HG03280 (cell line): ENCODE data around the gene PSG7.
"Not testable (repeated sequence)": the region's sequence is repeated elsewhere in the genome, so short reads cannot be mapped to it uniquely, and the experiment has no call there.

Experiments used
- ATAC-seq: cut with Tn5 transposase; IDR thresholded peaks from one replicate; pipeline ENCODE4 v1.9.1; 2021; ENCODE audit warnings: mild to moderate bottlenecking, moderate library complexity; ENCODE audit not compliant: unreplicated experiment

The PSG7 gene

GRCh38 chr19:42916931-42917330, 20.1 kb downstream of the PSG7 start:
- not testable (repeated sequence) for ATAC-seq

DNA sequence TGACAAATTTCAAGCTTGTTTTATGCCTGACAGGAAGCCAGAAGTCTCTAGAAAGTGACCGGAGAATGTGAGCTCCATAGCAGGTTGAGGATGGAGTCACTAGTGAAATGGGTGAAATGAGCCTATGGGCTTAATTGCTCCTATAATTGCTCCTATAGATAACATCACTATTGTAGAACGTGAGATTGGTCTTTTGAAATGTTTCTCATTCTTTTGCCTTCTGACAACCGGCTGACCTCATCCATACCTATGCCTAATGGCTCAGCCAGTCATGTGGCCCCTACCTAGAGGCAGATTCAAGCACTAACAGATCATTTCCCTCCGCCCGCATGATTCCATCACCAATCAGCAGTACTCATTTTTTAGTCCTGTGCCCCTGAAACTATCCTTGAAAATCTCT, 23.5 kb downstream of the PSG7 start:
- ATAC-seq: not testable (repeated sequence)

DNA sequence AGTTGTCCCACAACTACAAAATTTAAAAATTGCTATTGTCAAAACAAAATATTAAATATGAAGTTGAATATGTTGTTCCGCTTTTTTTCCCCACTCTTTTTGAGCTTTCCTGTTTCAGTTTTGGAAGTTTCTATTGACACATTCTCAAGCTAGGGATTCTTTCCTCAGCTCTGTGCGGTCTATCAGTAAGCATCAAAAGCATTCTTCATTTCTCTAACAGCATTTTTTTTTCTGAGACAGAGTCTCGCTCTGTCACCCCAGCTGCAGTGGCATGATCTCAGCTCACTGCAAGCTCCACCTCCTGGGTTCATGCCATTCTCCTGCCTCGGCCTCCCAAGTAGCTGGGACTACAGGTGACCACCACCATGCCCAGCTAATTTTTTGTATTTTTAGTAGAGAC, 24.1 kb downstream of the PSG7 start:
- not testable (repeated sequence) for ATAC-seq

DNA sequence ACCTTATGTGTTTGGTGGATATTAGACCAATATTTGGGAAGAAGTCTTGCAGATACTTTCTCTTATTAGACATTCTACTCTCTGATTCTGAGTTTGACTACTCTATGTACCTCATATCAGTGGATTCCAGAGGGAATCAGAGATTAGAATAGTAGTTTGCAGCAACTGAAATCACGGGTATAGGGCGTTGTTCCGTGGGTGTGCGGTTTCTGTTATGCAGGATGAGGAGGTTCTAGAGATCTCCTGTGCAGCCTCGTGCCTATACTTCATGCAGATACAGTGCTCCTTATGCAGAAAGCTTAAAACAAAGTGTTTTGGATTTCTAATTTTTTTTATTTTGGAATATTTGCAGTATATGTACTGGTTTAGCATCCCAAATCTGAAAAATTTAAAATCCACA, 25.3 kb downstream of the PSG7 start:
- ATAC-seq: not testable (repeated sequence)

DNA sequence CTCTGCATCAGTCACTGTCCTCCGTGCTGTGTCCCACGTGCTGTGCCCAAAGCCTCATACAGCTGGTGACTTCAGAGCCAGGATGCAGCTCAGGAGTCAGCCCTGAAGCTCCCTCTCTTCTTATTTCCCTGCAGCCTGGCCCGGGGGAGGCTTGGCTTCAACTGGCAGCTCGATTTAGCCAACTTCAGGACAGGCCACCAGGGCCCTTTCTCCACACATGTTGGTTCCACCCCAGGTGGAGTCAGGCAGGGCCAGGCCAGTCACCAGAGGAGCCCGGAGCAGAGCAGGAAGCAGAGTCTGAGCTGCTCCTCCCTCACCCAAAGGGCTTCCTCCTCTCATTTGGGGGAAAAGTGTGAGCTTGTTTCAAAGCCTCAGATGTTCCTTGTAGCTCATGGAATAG, 30.8 kb downstream of the PSG7 start:
- ATAC-seq: not testable (repeated sequence)

DNA sequence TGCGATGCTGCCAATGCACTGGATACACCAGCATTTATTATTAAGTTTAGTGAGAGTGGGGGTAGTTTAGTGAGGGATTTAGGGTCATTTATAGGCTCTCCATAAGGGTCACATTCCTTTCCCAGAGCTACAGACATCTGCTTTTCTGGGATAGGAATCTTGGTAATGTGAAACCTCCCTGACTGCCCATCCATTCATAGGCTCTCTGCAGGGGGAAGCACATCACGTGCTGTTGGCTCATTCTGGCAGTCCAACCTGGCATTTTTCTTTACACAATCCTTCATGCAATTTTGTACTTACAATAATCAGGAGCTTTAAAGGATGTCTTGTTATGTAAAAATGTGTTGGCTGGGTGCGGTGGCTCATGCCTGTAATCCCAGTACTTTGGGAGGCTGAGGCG, 36.4 kb downstream of the PSG7 start:
- not testable (repeated sequence) for ATAC-seq

DNA sequence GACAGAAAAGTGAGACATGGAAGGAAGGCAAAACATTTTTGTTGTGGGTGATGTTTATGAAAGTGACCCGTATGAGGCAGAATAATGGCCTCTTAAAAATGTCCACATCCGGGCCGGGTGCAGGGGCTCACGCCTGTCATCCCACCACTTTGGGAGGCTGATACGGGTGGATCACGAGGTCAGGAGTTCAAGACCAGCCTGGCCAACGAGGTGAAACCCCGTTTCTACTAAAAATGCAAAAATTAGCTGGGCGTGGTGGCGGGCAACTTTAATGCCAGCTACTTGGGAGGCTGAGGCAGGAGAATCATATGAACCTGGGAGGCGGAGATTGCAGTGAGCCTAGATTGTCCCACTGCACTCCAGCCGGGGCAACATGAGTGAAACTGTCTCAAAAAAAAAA, 37.3 kb downstream of the PSG7 start:
- ATAC-seq: not testable (repeated sequence)

DNA sequence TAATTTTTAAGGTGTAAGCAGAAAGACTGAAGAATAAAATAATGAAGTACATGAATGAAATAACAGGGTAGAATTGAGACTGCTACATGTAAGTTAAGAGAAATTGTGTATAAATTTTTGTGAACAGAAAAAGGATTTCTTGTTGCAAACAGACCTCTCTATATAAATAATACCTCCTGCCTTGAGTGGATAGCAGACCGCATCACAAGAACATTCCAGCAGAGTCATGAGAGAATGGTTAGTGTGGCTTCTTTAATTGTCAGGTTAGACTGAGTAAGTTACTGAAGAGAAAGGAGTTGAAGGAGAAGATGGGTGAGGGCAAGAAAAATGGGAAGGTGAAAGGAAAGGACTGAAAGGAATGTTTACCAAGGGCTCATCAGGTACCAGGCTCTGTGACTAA, 37.9 kb downstream of the PSG7 start:
- ATAC-seq: not testable (repeated sequence)

DNA sequence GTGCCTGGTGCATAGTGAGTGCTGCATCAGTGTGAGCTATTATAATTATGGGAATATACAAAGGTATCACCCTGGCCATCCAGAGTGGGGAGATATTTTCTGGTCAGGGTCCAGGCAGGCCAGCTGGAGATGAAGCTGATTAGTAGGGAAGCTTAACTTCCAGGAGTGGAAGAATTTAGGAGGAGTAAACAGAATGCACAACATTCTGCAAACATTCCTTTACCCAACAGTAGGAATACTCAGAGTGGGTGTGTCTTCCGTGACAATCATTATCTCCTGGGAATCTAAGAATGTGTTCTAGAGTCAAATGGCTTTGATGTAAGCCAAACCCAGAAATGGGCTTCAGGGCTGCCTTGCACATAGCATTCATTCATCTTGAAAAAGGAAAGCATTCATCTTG, 38.4 kb downstream of the PSG7 start:
- not testable (repeated sequence) for ATAC-seq

DNA sequence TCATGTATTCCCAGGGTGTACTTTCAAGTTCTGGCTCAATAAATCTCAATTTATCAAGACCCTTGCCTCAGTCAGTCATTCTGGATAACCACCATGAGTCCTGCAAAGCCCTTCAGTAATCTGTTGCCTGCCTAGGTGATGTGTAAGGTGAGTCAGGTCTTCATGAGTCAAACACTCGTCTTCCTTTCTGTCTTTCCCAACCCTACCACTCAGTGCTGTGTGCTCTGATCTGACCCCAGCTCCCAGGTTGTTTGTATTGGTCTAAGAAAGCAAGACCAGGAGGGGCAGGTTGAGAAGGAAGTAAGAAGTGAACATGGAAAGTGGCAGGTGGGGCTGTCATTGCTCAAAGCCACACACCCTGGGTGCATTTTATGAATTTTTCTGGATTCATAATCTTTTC, 39.3 kb downstream of the PSG7 start:
- not testable (repeated sequence) for ATAC-seq

DNA sequence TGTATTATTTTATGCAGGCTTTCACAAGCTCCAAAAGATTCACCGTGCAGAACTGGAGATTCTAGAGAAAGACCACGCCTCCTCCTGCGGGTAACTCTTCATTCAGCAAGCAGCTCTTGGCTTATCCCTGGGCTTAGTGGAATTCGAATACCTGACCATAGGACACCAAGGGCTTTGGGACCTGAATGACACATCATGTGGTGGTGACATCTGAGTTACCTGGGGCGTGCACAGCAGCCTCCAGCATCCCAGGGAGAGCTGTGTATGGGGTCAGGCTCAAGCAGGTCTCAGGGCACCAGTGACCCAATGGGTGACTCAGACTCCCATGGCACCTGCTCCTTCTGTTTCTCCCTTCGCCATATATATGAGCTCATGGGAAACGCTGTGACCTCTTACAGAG, 46.6 kb downstream of the PSG7 start:
- not testable (repeated sequence) for ATAC-seq

DNA sequence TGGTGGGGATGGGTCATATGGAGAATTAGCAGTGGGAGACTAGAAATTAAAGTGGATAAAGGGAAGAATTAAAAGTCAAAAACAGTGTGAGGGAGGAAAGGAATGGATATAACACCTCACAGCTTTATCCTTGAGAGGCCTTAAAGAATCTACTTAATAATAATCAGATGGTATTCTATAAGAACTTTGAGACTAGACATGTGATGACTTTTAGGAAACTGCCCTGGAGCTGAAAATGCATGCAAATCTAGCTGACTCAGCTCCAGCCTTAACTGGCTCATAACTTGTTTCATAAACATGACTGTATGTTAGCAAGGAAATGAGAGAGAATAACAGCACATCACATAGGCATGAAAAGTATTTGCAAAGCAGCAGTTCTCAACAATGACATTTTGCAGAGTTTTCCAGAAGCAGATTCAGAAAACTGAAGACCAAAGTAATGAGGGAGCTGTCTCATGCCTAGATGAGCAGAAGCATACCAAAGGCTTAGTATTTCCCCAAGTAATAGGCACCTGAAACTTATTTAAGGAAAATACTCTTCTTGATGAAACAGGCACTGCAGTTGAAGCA, 49.0 kb downstream of the PSG7 start:
- not testable (repeated sequence) for ATAC-seq

DNA sequence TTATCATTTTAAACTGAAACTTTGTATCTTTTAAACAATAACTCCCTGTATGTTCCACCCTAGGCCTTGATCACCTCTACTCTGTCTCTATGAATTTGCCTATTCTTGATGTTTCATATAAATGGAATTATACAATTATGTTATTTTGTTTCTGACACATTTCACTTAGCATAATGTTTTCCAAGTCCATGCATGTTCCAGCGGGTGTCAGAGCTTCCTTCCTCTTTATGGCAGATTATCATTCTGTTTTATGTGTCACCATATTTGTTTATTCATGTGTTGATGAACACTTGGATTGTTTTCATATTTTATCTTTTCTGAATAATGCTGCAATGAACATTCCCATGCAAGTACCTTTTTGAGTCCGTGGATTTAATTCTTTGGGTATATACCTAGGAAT, 54.3 kb downstream of the PSG7 start:
- not testable (repeated sequence) for ATAC-seq

DNA sequence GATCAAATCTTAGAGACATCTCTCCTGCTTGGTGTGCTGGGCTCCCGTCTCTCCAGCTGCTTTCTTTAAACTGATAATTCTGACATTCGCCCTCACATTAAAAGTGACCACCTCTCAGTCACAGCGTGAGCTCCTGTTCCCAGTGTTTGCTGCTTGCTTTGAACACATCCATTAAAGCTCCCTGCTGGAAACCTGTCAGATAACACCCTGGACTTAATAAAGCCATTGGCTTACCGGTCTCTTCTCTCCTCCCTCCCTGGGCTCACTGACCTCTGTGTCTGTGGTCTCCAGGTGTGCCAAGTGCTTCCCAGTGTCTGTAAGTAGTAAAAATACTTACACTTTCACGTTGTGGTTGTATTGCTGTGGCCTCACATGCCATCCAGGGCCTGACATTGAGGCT, 55.0 kb downstream of the PSG7 start:
- not testable (repeated sequence) for ATAC-seq

- not testable (repeated sequence) for ATAC-seq
Measured at GRCh38 chr19:42881279-42881678, 55.7 kb downstream of the PSG7 start.

DNA sequence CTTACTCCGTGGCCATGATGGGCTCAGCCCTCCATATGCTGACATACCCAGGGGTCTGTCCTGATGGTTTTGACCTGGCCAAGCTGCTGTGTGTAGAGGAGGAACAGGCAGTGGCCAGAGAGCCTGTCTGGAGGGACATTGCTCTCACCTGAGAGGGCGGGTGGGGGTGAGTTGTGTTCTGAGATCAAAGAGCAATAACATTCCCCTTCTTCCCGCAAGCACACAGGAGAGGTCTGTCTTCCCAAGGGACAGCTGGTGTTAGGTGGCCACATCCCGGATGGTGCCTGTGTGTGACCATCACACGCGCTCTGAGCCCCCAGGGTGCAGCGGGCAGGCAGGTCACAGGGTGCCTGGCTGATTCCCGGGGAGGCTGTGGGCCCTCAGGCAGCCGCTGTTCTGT, 56.4 kb downstream of the PSG7 start:
- not testable (repeated sequence) for ATAC-seq

DNA sequence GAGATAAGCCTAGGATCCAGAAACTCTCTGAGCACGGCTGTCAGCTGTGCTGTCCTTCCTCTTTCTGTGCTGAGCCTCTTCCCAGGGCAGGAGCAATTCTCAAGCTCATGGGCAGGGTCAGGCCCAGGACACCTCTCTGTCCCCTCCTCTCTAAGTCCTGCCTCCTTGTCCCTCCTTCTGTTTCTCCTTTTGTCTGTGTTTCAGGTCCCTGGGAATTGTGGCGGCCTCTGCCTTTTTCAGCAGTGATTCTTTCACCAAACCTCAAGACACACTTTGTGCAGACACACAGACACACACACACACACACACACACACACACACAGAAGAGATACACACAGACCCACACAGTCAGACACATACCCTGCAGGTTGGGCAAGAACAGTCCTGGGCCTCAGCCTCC, 57.4 kb downstream of the PSG7 start, which contains the start of gene PSG1:
TSS of gene PSG1 (minus strand) at position 101 of the 400 bp plus-strand sequence. CDS start 132 bp downstream, outside the sequence.
- no peak for ATAC-seq

DNA sequence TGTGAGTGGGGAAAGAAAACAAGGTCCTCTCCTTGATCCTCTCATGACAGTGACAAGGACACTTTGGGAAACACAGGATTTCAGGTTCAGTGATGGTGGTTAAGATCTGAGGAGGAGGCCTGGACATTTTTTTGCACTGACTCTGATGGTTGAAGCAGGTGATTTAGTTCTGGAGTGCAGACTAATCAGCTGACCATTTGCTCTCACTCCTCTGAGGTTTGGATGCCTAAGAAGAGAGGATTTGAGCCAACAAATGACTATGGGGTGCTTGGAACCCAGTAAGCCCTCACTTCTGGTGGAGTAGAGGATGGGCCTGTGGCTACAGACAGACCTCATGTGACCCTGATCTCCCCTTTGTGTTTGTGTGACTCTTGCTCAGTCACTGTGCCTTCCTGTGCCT, 60.4 kb downstream of the PSG7 start:
- ATAC-seq: not testable (repeated sequence)

GRCh38 chr19:42875881-42876280, 61.1 kb downstream of the PSG7 start:
- not testable (repeated sequence) for ATAC-seq

DNA sequence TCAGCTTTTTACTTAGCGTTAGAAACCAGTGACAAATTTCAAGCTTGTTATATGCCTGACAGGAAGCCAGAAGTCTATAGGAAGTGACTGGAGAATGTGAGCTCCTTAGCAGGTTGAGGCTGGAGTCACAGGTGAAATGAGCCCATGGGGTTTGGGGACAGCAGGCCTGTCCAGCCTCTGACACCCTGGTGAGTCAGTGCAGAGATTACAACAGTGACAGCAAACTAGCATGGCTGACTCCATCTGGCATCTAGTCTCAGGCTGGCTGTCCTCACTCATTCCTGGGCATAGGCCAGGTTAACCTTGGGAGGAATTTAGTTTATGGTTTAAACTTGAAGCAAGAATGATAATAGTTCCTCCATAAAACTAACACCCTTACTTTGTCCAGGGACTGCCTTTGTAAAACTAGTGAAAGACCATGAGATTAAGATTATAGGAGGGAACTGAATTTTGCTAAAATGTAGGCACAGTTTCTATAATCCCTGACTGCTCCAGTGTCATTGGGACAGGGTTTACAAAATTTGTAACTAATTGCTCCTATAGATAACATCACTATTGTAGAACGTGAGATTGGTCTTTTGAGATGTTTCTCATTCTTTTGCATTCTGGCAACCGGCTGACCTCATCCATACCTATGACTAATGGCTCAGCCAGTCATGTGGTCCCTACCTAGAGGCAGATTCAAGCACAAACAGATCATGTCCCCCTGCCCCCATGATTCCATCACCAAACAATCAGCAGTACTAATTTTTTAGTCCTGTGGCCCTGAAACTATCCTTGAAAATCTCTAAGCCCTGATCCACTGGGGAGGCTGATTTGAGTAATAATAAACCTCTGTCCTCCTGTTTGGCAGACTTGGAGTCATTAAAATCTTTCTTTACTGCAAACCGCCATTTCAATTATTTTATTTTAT, 61.9 kb downstream of the PSG7 start:
- not testable (repeated sequence) for ATAC-seq

GRCh38 chr19:42874136-42874535, 62.9 kb downstream of the PSG7 start:
- not testable (repeated sequence) for ATAC-seq
